HG03139 (cell line): ENCODE results near the gene TMEM209.
"Not testable (repeated sequence)": the region's sequence is repeated elsewhere in the genome, so short reads cannot be mapped to it uniquely, and the experiment has no call there.

Experiments
- ATAC-seq: cut with Tn5 transposase; IDR thresholded peaks from one replicate; pipeline ENCODE4 v1.9.1; 2021; ENCODE audit not compliant: unreplicated experiment

The TMEM209 gene

DNA sequence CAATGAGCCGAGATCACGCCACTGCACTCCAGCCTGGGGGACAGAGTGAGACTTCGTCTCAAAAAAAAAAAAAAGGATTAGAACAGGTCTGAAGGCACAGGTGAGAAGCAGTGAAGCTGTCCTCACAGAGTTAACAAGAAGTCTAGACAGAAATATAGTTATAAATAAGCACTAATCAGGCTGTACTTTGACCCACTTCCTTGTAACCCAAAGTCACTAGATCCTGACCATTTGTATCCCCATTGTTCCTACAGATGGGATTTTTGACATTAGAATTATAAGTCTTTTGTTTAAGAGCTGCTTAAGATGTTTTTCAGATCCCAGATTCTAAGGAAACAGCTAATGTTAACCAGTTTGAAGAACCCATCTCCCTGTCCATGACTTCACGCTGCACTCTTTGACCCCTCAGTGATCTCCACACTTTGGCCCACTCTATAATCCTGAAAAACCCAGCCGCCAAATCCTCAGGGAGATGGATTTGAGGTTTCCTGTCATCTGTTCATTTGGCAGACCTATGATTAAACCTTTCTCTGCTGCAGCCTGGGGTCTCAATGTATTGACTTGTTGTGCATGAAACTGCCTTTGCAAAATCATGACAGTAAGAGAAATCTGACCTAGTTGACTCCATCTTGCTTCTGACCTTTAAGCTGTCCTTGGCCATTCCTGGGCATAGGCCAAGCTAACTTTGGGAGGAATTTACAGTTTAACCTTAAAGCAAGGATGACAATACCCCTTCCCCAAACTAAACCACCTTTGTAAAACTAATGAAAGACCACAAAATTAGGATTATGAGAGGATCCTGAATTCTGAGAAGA, 13.8 kb upstream of the TMEM209 start:
- ATAC-seq = no peak

DNA sequence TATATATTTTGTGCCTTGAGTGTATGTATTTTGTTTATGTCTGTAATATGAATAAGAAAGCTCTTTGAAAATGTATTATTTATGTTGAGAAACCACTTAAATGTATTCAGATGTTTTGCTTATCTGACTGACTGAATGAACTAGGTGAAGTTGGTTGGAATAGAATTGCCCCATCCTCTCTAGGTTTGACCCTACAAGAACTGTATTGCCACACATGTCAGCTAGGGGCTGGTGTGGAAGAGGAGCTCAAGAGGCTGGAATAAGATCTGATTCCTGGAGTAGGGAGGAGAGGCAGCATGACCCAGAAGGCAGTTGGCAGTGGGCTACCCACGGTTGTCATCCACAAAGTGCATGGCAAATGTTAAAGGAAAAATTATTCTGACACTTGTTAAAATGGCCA, 11.5 kb upstream of the TMEM209 start:
- ATAC-seq = no peak

DNA sequence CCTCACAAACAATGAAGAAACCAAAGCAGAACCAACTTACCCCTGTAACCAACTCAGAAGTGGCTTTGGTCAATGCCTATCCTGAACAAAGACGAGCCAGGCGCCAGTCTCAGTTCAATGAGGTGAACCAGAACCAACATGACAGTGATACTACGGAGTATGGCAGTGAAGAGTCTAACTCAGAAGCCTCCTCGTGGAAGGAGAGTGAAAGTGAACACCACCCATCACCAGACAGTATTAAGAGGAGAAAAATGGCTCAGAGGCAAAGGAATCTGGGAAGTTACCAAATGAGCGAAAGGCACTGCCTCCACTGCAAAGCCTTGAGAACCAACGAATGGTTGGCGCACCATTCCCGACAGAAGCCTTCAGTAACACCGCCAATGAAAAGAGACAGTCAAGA, 10.8 kb upstream of the TMEM209 start:
- ATAC-seq = no peak

DNA sequence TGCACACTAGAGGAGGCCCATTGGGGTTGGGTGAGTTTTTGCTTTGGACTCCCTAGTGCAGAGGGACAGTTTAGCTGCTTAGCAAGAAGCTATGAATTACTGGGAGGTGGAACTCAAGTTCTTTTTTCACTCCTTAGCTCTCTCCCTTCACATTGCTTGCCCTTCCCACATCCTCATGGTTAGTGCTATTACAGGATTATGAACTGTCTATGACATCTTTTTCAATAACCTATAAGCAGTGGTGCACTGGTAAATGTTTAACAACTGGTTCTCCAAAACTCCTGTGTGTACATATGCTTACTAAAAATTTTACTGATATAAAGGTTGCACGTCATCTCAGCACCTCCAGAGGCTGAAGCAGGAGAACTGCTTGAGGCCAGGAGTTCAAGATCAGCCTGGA, 8.6 kb upstream of the TMEM209 start:
- ATAC-seq = no peak

DNA sequence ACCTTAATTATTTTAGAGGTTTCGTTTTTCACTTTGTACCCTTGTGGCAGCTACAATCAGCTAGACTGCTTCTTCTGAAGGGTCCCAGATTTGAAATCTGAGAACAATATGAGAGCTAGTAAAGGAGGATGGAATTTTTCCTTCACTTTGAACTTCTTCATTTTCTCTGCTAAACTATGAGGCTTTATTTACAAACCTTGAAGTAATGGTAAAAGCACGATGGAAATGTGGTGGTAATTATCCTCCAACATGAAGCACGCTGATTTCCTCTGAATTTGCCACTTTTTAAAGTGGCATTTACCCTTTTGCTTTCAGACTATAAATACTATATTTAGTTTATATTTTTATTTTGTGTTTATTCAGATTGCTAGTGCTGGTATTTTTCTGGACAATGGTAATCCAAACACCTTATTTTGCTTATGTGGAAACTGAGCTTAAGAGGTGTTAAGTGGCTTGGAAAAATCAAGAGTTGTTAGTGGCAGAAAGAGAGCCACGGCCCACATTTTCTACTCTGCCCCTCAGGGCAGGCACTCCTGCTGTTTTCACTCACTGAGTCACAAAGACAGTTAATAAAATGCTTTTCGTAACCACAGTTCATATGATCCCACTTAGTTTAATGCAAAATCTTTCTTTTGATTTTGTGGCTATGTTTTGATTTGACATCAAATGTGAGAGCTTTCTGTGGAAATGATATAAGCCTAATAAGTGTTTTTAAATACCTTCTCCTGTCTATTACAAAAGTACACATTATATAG, 5.2 kb upstream of the TMEM209 start:
- no peak for ATAC-seq

DNA sequence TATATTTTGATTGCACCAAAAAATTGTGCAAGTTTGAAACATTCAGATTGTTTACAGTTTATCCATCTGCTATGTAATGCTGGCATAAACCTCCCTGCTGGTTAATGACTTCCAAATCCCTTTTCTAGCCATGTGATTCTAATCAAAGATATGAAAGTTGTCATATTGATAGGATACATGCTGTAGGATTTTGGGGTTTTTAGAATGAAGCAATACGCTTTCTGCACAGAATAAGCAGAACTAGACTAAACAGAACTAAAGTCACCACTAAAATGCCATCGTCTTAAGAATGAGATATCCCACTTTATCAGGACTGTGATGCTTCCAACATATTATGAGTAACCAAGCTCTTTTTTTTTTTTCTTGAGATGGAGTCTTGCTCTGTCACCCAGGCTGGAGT, 3.3 kb upstream of the TMEM209 start:
- ATAC-seq = no peak

DNA sequence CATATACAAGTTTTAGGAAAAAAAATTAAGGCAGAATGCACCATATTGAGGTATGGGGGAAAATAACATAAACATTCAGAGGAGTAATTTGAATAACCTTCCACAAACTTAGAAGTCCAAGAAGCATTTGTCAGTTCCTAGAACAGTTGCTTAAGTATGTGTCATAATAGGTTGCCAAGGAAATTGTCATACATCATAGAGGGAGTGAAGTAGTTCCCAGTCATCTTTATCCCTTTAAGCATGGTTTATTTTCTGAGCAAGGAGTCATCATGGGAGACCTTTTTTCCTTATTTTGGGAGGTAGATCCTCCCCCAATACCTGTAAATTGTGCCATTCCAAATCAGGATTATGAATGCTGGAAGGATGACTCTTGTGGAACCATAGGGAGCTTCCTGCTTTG, 2.4 kb upstream of the TMEM209 start, which contains the start of gene SSMEM1:
SSMEM1 (plus strand) TSS at position 219 of the 400 bp plus-strand sequence; CDS start at position 270, 51 bp downstream.
- ATAC-seq = no peak

DNA sequence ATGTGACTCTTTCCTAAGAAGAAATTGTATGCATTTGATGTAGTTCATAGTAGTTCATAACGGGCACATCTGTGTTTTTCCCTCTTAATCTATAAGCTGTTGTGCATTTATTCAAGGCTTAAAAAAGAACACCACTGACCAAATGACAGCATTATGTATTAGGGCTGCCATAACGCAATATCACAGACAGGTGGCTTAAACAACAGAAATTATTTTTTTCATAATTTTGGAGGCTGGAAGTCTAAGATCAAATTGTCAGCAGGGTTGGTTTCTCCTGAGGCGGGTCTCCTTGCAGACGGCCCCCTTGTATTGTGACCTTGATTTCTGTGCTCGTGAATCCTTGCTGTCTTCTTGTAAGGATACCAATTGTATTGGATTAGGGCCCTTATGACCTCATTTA, 1.8 kb upstream of the TMEM209 start:
- no peak for ATAC-seq

DNA sequence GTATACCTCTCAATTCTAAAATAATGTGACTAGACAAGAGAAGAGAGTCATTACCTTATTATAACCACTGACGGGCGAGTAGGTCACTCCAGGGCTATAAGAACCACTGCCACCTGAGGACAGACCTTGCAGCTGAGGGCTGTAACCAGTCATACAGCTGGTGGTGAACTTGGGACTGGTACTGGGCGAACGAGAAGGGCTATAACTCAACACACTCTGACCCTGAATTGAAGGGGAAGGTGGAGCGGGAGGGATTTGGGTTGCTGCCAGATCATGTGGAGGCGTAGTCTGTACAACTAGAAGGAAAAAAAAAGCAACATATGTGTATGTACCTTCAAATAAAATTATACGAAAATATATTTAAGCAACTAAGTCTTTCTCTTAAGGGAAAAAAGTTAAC, 3.4 kb downstream of the TMEM209 start:
- no peak for ATAC-seq

DNA sequence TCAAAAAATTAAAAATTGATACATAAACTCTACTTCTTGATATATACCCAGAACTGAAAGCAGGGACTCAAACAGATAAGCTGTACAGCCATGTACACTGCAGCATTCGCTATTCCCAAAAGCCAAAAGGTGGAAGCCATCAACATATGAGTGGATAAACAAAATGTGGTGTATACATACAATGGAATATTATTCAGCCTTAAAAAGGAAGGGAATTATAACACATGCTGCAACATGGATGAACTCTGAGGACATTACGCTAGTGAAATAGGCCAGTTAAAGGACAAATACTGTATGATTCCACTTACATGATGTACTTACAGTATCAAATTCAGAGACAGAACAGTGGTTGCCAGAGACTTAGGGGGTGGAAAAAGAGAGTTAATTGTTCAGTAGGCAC, 8.1 kb downstream of the TMEM209 start:
- ATAC-seq = no peak

DNA sequence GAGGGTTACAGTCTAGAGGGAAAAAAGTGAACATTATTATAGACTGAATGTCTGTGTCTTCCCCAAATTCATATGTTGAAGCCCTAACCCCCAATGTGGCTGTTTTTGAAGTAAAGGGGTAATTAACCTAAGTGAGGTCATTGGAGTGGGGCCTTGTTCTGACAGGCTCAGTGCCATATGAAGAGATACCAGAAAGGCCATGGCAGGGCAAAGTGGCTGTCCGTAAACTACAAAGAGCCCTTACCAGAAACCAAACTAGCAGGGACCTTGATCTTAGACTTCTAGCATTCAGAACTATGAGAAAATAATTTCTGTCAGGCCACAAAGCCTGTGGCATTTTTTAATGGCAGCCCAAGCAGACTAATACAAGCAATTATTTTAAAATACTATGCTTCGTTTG, 8.7 kb downstream of the TMEM209 start:
- no peak for ATAC-seq

DNA sequence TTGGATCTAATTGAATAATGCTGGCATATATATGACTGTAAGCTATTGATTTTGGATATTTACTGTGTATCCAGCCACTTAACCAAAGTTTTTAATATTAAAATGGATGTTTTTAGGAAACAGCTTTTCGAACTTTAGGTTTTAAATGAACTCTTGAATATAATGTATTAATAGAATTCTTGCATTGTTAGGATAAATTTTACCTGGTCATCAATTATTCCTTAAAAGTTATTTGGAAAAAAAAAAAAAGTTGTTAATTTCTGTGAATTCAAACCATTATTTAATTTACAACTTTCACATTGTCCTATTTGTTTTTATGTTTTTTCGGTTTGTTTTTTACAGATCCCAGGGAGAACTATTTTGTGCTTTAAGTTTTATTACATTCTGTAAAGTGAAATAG, 9.8 kb downstream of the TMEM209 start:
- no peak for ATAC-seq

DNA sequence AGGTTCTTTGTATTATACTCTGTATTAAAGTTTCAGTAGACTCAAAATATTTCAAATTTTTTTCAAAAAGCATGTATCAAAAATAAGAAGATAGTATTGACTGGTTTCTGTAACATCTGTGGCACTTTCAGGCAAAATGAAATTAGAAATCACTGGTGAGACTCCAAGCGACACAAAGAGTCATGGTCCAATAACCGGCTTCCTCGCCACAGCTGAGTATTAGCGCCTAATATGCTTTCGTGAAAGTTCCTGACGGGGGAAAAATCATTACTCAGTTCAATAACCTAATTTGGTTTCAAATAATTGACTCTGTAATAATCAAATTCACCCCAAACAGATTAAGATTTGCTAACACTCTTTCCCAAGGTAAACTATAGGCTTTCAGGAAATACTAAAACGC, 13.4 kb downstream of the TMEM209 start:
- ATAC-seq = no peak

DNA sequence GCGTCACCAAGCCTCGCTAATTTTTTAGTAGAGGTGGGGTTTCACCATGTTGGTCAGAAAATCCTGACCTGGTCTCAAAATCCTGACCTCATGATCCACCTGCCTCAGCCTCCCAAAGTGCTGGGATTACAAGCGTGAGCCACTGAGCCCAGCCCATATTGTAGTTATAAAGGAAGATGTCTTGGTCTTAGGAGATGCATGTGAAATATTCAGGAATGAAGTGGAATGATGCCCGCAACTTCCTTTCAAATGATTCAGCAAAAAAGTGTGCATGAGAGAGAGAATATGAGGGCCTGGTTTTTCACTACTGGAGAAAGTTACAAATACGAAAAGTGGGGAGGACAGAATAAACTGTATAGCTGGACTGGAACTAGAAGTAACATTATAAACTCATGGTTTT, 15.9 kb downstream of the TMEM209 start:
- ATAC-seq = no peak

DNA sequence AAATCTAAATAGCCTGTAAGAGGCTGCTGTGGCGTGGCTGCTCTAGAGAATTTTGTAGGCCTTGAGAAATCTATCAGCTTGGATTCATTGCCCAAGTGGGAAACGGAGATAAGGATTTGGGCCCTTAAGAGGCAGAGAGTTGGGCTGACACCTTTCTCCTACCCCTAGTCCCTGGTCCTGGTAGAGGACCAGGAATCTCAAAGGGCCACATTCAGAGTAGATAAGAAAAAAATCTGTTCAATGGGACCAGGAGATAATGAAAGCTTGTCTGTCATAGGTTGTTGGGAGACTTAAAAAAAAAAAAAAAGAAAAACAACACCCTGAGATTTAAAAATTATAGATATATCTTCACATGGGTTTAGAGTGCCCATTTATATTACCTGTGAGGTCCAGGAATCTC, 17.8 kb downstream of the TMEM209 start:
- ATAC-seq = no peak

DNA sequence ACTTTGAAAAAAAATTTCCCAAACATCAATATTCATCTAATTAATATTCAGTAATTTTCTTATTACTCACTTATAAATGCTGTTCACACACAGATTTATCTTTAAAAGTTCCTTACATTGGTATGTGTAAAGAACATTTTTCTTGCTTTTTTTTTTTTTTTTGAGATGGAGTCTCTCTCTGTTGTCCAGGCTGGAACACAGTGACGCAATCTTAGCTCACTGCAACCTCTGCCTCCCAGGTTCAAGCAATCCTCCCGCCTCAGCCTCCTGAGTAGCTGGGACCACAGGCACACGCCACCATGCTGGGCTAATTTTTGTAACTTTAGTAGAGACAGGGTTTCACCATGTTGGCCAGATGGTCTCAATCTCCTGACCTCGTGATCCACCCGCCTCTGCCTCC, 20.9 kb downstream of the TMEM209 start:
- not testable (repeated sequence) for ATAC-seq

DNA sequence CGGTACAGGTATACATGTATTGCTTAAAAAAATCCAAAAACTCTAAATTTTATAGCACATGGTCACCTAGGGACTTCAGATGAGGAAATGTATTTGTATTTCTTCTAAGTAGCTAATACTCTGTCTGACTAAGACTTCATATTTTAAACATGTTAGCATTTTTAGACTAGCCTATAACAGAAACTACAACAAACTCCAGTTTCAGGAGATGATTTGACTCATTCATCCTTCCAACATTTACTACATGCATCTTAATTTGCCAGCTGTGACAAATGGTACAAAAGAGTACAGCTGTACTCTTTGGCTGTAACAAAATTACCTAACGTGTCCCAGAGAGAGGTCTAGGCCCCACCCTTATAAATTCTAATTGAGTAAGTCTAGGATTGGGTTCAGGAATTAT, 22.2 kb downstream of the TMEM209 start:
- peak; percentile 58 for ATAC-seq

DNA sequence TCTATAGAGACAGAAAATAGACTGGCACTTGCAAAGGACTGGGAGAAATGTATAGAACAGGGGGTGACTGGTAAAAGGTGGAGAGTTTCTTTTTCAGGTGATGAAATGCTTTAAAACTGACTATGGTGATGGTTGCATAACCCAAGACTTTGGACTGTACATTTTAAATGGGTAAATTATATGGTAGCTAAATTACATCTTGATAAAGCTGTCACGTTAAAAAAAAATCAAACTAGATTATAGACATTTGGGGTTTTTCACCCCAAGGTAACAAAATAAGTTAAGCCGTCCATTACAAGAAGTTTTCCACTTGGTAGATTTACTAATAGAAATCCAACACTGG, 24.0 kb downstream of the TMEM209 start:
- ATAC-seq = no peak

DNA sequence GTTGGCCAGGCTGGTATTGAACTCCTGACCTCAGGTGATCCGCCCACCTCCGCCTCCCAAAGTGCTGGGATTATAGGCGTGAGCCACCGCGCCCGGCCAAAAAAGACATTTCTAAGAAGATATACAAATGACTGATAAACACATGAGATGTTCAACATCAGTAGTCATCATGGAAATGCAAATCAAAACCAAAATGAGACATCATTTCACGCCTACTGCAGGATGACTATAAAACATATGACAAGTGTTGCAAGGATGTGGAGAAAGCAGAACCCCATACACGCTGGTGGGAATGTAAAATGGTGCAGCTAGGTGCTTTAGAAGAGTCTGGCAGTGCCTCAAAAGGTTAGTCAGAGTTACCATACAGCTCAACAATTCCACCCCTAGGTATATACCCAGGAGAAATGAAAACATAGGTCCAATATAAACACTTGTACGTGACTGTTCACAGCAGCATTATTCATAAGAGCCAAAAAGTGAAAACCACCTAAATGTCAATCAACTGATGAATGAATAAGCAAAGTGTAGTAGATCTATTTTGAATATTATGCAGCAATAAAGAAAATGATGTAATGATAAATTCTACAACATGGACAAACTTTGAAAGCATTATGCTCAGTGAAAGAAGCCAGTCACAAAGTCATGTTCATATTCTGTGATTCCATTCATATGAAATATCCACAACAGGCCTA, 24.5 kb downstream of the TMEM209 start:
- ATAC-seq = no peak

DNA sequence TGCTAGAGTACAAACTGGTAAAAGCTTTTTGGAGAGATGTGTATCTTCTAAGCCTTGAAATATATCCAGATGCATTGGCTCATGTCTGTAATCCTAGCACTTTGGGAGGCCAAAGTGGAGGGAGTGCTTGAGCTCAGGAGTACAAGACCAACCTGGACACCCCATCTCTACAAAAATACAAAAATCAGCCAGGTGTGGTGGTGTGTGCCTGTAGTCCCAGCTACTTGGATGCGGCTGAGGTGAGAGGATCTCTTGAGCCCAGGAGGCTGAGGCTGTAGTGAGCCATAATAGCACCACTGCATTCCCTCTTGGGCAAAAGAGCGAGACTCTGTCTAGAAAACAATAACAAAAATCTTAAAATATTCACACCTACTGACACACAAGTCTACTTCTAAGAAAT, 25.6 kb downstream of the TMEM209 start:
- no peak for ATAC-seq

DNA sequence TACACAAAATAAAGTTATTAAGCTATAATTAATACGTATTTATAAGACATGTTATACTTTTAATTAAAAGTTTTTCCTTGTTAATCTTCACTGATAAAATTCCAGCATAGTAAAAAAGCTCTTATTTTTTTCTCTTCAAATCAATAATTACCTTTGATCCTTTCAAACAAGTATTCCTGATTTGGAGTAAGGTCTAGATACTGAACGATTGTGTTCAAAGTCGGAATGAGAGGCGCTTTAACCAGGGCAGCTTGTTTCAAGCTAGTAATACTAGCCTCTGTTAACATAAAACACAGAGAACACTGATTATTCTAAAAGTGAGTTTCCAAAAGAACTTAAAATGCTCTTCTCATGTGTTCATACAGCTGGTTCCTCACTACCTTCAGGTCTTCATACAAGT, 27.0 kb downstream of the TMEM209 start:
- no peak for ATAC-seq
